Measurements from ENCODE around the gene MAPK14. TPM values are rescaled to one million over a fixed set of nuclear protein-coding genes. Genes with fewer than 3 reads are reported as not detected.

MAPK14 gene
- total RNA-seq, 1 donor from 2014 or later: 46.2 TPM

- no peaks in the 10 kb centered on the region for H3K9me3 Mint-ChIP-seq (ENCODE audit: unreplicated experiment)
- no peak overlapping the region for H3K27ac Mint-ChIP-seq (ENCODE audit: unreplicated experiment)
- no peak for TF ChIP-seq CTCF (IDR thresholded peaks at IDR 0.05; ENCODE audit: partially characterized antibody, unreplicated experiment)
- no peaks in the 10 kb centered on the region for H3K27me3 Mint-ChIP-seq (ENCODE audit: unreplicated experiment)
- no peak for DNase-seq
- H3K36me3 Mint-ChIP-seq (ENCODE audit: unreplicated experiment): no peaks in the 10 kb centered on the region
- H3K4me3 Mint-ChIP-seq (ENCODE audit: unreplicated experiment): no peak overlapping the region
- peaks cover 3% of the 10 kb centered on the region for H3K4me1 Mint-ChIP-seq (ENCODE audit: low read depth, unreplicated experiment)
These were observed 42.6 kb downstream of the MAPK14 start for GRCh38 chr6:36070252-36070651.

- H3K4me3 Mint-ChIP-seq (ENCODE audit: unreplicated experiment): no peak overlapping the region
These were observed 43.7 kb downstream of the MAPK14 start for GRCh38 chr6:36071281-36071680.

GRCh38 chr6:36071714-36072113, 44.1 kb downstream of the MAPK14 start:
- no peak for TF ChIP-seq CTCF (IDR thresholded peaks at IDR 0.05; ENCODE audit: partially characterized antibody, unreplicated experiment)
- Mint-ChIP-seq H3K9me3 (ENCODE audit: unreplicated experiment) (no peaks in the 10 kb centered on the region), H3K4me3 (ENCODE audit: unreplicated experiment) (no peak overlapping the region), H3K4me1 (ENCODE audit: low read depth, unreplicated experiment) (no peaks in the 10 kb centered on the region), H3K36me3 (ENCODE audit: unreplicated experiment) (no peaks in the 10 kb centered on the region), H3K27ac (ENCODE audit: unreplicated experiment) (no peak overlapping the region), H3K27me3 (ENCODE audit: unreplicated experiment) (no peaks in the 10 kb centered on the region)
- no peak for DNase-seq

More at GRCh38 chr6:36071281-36071680, 43.7 kb downstream of the MAPK14 start:
- Mint-ChIP-seq H3K27ac (ENCODE audit: unreplicated experiment) (no peak overlapping the region), H3K27me3 (ENCODE audit: unreplicated experiment) (no peaks in the 10 kb centered on the region), H3K36me3 (ENCODE audit: unreplicated experiment) (no peaks in the 10 kb centered on the region), H3K4me1 (ENCODE audit: low read depth, unreplicated experiment) (no peaks in the 10 kb centered on the region), H3K9me3 (ENCODE audit: unreplicated experiment) (no peaks in the 10 kb centered on the region)
- DNase-seq: no peak
- no peak for TF ChIP-seq CTCF (IDR thresholded peaks at IDR 0.05; ENCODE audit: partially characterized antibody, unreplicated experiment)

- Mint-ChIP-seq H3K4me1 (ENCODE audit: low read depth, unreplicated experiment) (no peaks in the 10 kb centered on the region), H3K36me3 (ENCODE audit: unreplicated experiment) (no peaks in the 10 kb centered on the region), H3K27ac (ENCODE audit: unreplicated experiment) (no peak overlapping the region)
These were observed 45.1 kb downstream of the MAPK14 start for GRCh38 chr6:36072681-36073080.

GRCh38 chr6:36073587-36073986, 46.0 kb downstream of the MAPK14 start:
- DNase-seq: no peak
- TF ChIP-seq CTCF (IDR thresholded peaks at IDR 0.05; ENCODE audit: partially characterized antibody, unreplicated experiment): no peak
- no peaks in the 10 kb centered on the region for H3K9me3 Mint-ChIP-seq (ENCODE audit: unreplicated experiment)

More at GRCh38 chr6:36072681-36073080, 45.1 kb downstream of the MAPK14 start:
- Mint-ChIP-seq H3K4me3 (ENCODE audit: unreplicated experiment) (no peak overlapping the region), H3K9me3 (ENCODE audit: unreplicated experiment) (no peaks in the 10 kb centered on the region), H3K27me3 (ENCODE audit: unreplicated experiment) (no peaks in the 10 kb centered on the region)
- TF ChIP-seq CTCF (IDR thresholded peaks at IDR 0.05; ENCODE audit: partially characterized antibody, unreplicated experiment): no peak
- DNase-seq: no peak

More at GRCh38 chr6:36073587-36073986, 46.0 kb downstream of the MAPK14 start:
- Mint-ChIP-seq H3K27ac (ENCODE audit: unreplicated experiment) (no peak overlapping the region), H3K27me3 (ENCODE audit: unreplicated experiment) (no peaks in the 10 kb centered on the region), H3K36me3 (ENCODE audit: unreplicated experiment) (no peaks in the 10 kb centered on the region), H3K4me3 (ENCODE audit: unreplicated experiment) (no peak overlapping the region), H3K4me1 (ENCODE audit: low read depth, unreplicated experiment) (no peaks in the 10 kb centered on the region)

Measured in glutamatergic neuron (in vitro differentiated cells).